Esophagus muscularis mucosa (tissue), 3 donors: ENCODE results near the gene NUP155.
"Not testable (repeated sequence)": the region's sequence is repeated elsewhere in the genome, so short reads cannot be mapped to it uniquely, and the experiment has no call there.

Experiments used
- CTCF ChIP-seq, 3 experiments: fragments of 200-600 bp in 2 of 3; fragments of 450-650 bp in 1 of 3; sonication (generic) in 2 of 3; IDR thresholded peaks; one replicate each; pipeline ENCODE4 v1.5.1; 2017 to 2019; ENCODE audit warnings: antibody characterized with exemption in 3 of 3, mild to moderate bottlenecking in 2 of 3, moderate library complexity in 1 of 3
- POLR2A ChIP-seq: fragments of 450-650 bp; IDR thresholded peaks from one replicate; pipeline ENCODE4 v1.6.1; 2017; ENCODE audit warnings: antibody characterized with exemption, moderate library complexity, mild to moderate bottlenecking, low read depth

DNA sequence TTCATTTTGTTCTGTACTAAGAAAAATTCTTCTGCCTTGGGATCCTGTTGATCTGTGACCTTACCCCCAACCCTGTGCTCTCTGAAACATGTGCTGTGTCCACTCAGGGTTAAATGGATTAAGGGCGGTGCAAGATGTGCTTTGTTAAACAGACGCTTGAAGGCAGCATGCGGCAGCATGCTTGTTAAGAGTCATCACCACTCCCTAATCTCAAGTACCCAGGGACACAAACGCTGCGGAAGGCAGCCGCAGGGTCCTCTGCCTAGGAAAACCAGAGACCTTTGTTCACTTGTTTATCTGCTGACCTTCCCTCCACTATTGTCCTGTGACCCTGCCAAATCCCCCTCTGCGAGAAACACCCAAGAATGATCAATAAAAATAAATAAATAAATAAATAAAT lies 74.6 kb downstream of the NUP155 start:
- not testable (repeated sequence) for TF ChIP-seq CTCF (IDR thresholded peaks at IDR 0.05); POLR2A
